ENCODE measurements around the gene OR4D10.
"Not testable (repeated sequence)": the region's sequence is repeated elsewhere in the genome, so short reads cannot be mapped to it uniquely, and the experiment has no call there.

The OR4D10 gene

GRCh38 chr11:59473015-59473414 lies at the start of gene OR4D10:
Gene OR4D10, plus strand, starts transcription at chr11:59473315. Its CDS starts 4,115 bp downstream, at chr11:59477430.
- DNase-seq: no peak

- DNase-seq: no peak
Observed at GRCh38 chr11:59423835-59424234, 49.3 kb upstream of the OR4D10 start.

- no peak for DNase-seq
Observed at GRCh38 chr11:59425131-59425530, 48.0 kb upstream of the OR4D10 start.

GRCh38 chr11:59426361-59427067 lies 46.6 kb upstream of the OR4D10 start, which contains the start of gene OR5A2:
Gene OR5A2, minus strand, starts transcription at chr11:59426413. Its CDS starts 3,460 bp downstream, at chr11:59422953.
- DNase-seq: no peak

GRCh38 chr11:59427068-59427382 lies 46.1 kb upstream of the OR4D10 start:
- no peak for DNase-seq

GRCh38 chr11:59429924-59430516 lies 43.1 kb upstream of the OR4D10 start:
- DNase-seq: peak; percentile 27

- DNase-seq: no peak
Observed at GRCh38 chr11:59436169-59436568, 36.9 kb upstream of the OR4D10 start, which contains the start of gene OR5A1. Gene OR5A1, plus strand, starts transcription at chr11:59436469. Its CDS starts 6,700 bp downstream, at chr11:59443169.

GRCh38 chr11:59437770-59438169 lies 35.3 kb upstream of the OR4D10 start:
- no peak for DNase-seq

- DNase-seq: not testable (repeated sequence)
Observed at GRCh38 chr11:59445624-59446023, 27.5 kb upstream of the OR4D10 start.

- no peak for DNase-seq
Observed at GRCh38 chr11:59448484-59448883, 24.6 kb upstream of the OR4D10 start.

- no peak for DNase-seq
Observed at GRCh38 chr11:59456661-59457060, 16.5 kb upstream of the OR4D10 start, which contains the start of gene OR4D6. Gene OR4D6, plus strand, starts transcription at chr11:59456961. Its CDS starts 0 bp downstream, at chr11:59456961.

- DNase-seq: no peak
Observed at GRCh38 chr11:59459916-59460315, 13.2 kb upstream of the OR4D10 start.

GRCh38 chr11:59463190-59463641 lies 9.9 kb upstream of the OR4D10 start:
- no peak for DNase-seq

GRCh38 chr11:59475176-59475575 lies 2.1 kb downstream of the OR4D10 start:
- no peak for DNase-seq

- DNase-seq: no peak
Observed at GRCh38 chr11:59479906-59480305, 6.8 kb downstream of the OR4D10 start.

- DNase-seq: no peak
Observed at GRCh38 chr11:59480359-59480758, 7.2 kb downstream of the OR4D10 start.

GRCh38 chr11:59501931-59502330 lies 28.8 kb downstream of the OR4D10 start:
- DNase-seq: no peak

GRCh38 chr11:59503276-59503675 lies 30.2 kb downstream of the OR4D10 start, which contains the start of gene OR4D11:
Gene OR4D11, plus strand, starts transcription at chr11:59503576. Its CDS starts 0 bp downstream, at chr11:59503576.
- DNase-seq: no peak

GRCh38 chr11:59510941-59511589 lies 38.0 kb downstream of the OR4D10 start, which contains the start of gene OR4D9:
Gene OR4D9, plus strand, starts transcription at chr11:59511539. Its CDS starts 3,374 bp downstream, at chr11:59514913.
- no peak for DNase-seq

GRCh38 chr11:59511675-59512074 lies 38.6 kb downstream of the OR4D10 start:
- DNase-seq: no peak

GRCh38 chr11:59520139-59520538 lies 47.0 kb downstream of the OR4D10 start:
- not testable (repeated sequence) for DNase-seq

GRCh38 chr11:59520741-59521140 lies 47.6 kb downstream of the OR4D10 start:
- DNase-seq: no peak

- DNase-seq: no peak
Observed at GRCh38 chr11:59523541-59523940, 50.4 kb downstream of the OR4D10 start.

- no peak for DNase-seq
Observed at GRCh38 chr11:59528711-59529110, 55.6 kb downstream of the OR4D10 start.
